Midbrain (tissue), 1 donor: ENCODE results near the gene SCUBE2.
A peak's percentile ranks its signal among the peaks of the same experiment; 100 is the strongest.

ENCODE experiments used
- DNase-seq: peaks from one replicate; lab custom pipeline; 2025; lab: John Stamatoyannopoulos, UW

SCUBE2 gene

GRCh38 chr11:9091044-9091922 is at the start of gene SCUBE2:
Gene SCUBE2 (minus strand): TSS chr11:9091599. CDS start chr11:9091528, 71 bp downstream.
- DNase-seq = no peak

- DNase-seq = no peak
Measured at GRCh38 chr11:9141186-9141585, 49.8 kb upstream of the SCUBE2 start.

- DNase-seq = no peak
Measured at GRCh38 chr11:9139628-9140357, 48.4 kb upstream of the SCUBE2 start.

GRCh38 chr11:9138612-9139579 is 47.5 kb upstream of the SCUBE2 start:
- no peak for DNase-seq

- no peak for DNase-seq
Measured at GRCh38 chr11:9138133-9138453, 46.7 kb upstream of the SCUBE2 start.

- peak; percentile 71 for DNase-seq
Measured at GRCh38 chr11:9137293-9138132, 46.1 kb upstream of the SCUBE2 start.

- no peak for DNase-seq
Measured at GRCh38 chr11:9136741-9137140, 45.3 kb upstream of the SCUBE2 start.

- DNase-seq = no peak
Measured at GRCh38 chr11:9133956-9134355, 42.6 kb upstream of the SCUBE2 start.

- DNase-seq = no peak
Measured at GRCh38 chr11:9132203-9132878, 40.9 kb upstream of the SCUBE2 start.

- no peak for DNase-seq
Measured at GRCh38 chr11:9130297-9130696, 38.9 kb upstream of the SCUBE2 start.

- no peak for DNase-seq
Measured at GRCh38 chr11:9126636-9127035, 35.2 kb upstream of the SCUBE2 start.

- DNase-seq = no peak
Measured at GRCh38 chr11:9125185-9125886, 33.9 kb upstream of the SCUBE2 start.

- no peak for DNase-seq
Measured at GRCh38 chr11:9123595-9124304, 32.4 kb upstream of the SCUBE2 start.

GRCh38 chr11:9121469-9121796 is 30.0 kb upstream of the SCUBE2 start:
- no peak for DNase-seq

- DNase-seq = no peak
Measured at GRCh38 chr11:9120664-9121468, 29.5 kb upstream of the SCUBE2 start.

GRCh38 chr11:9118277-9118676 is 26.9 kb upstream of the SCUBE2 start:
- DNase-seq = no peak

GRCh38 chr11:9112075-9112474 is 20.7 kb upstream of the SCUBE2 start:
- DNase-seq = no peak

- no peak for DNase-seq
Measured at GRCh38 chr11:9109858-9110731, 18.7 kb upstream of the SCUBE2 start.
